PC-9 (cell line): ENCODE results near the gene ITGBL1. TPM values are rescaled to one million over a fixed set of nuclear protein-coding genes. Genes with fewer than 3 reads are reported as not detected.
A peak's percentile ranks its signal among the peaks of the same experiment; 100 is the strongest.

Experiments used
- BruUV-seq: library from RNA; stranded (reverse); fragments of 400-500 nt; replicated peaks from 2 replicates; lab custom pipeline; 2021; lab: Mats Ljungman, UMichigan
- CTCF ChIA-PET: fragments of 300-600 bp; sonication (Branson Sonifier 250); formaldehyde crosslinking; loops from one replicate; lab custom pipeline; 2022; ENCODE audit warnings: antibody characterized with exemption; lab: Charles Lee
- POLR2A ChIA-PET: fragments of 300-600 bp; sonication (Branson Sonifier 250); formaldehyde crosslinking; loops from one replicate; lab custom pipeline; 2022; ENCODE audit warnings: antibody characterized with exemption; ENCODE audit not compliant: unreplicated experiment; lab: Charles Lee
- DNase-seq, 2 experiments: peaks; one replicate each; pipeline versions ENCODE4 v3.0.0 to v3.0.0-alpha.2; 2015 to 2022; ENCODE audit warnings: mixed read lengths in 1 of 2
- H2AFZ ChIP-seq: fragments of 200-600 bp; sonication (generic); 2 replicates; pipeline ENCODE4 v1.8.1; 2017; ENCODE audit warnings: antibody characterized with exemption
- H3F3A ChIP-seq: fragments of 200-600 bp; sonication (generic); 2 replicates; pipeline ENCODE4 v1.8.1; 2017; ENCODE audit warnings: antibody characterized with exemption, mild to moderate bottlenecking, low read depth; ENCODE audit not compliant: insufficient read depth
- H3K27ac ChIP-seq: fragments of 200-600 bp; sonication (generic); 2 replicates; pipeline ENCODE4 v1.6.1; 2016; ENCODE audit warnings: mixed run types
- H3K27me3 ChIP-seq: fragments of 200-600 bp; sonication (generic); 2 replicates; pipeline ENCODE4 v1.6.1; 2016; ENCODE audit warnings: low read depth, mixed run types; ENCODE audit not compliant: insufficient read depth
- H3K36me3 ChIP-seq: fragments of 200-600 bp; sonication (generic); 2 replicates; pipeline ENCODE4 v1.6.1; 2016; ENCODE audit warnings: low read depth, mixed run types
- H3K4me1 ChIP-seq: fragments of 200-600 bp; sonication (generic); replicated peaks from 2 replicates; pipeline ENCODE4 v1.6.1; 2016; ENCODE audit warnings: mixed run types; ENCODE audit not compliant: insufficient read depth
- H3K4me2 ChIP-seq: fragments of 200-600 bp; sonication (generic); 2 replicates; pipeline ENCODE4 v1.6.1; 2017; ENCODE audit warnings: mixed run types
- H3K4me3 ChIP-seq: fragments of 200-600 bp; sonication (generic); 2 replicates; pipeline ENCODE4 v1.6.1; 2016; ENCODE audit warnings: mixed run types
- H3K79me2 ChIP-seq: fragments of 200-600 bp; sonication (generic); 2 replicates; pipeline ENCODE4 v1.6.1; 2017; ENCODE audit warnings: low read depth, mixed run types
- H3K9me2 ChIP-seq: fragments of 200-600 bp; sonication (generic); 2 replicates; pipeline ENCODE4 v1.8.1; 2017; ENCODE audit warnings: mild to moderate bottlenecking; ENCODE audit not compliant: insufficient read depth
- H3K9me3 ChIP-seq: fragments of 200-600 bp; sonication (generic); 2 replicates; pipeline ENCODE4 v1.8.1; 2016; ENCODE audit warnings: low read depth; ENCODE audit not compliant: insufficient read depth
- H4K20me1 ChIP-seq: fragments of 200-600 bp; sonication (generic); 2 replicates; pipeline ENCODE4 v1.8.1; 2017; ENCODE audit not compliant: insufficient read depth
- EZH2 ChIP-seq: fragments of 200-600 bp; sonication (generic); IDR thresholded peaks from 2 replicates; pipeline ENCODE4 v1.8.0; 2017; ENCODE audit warnings: antibody characterized with exemption, low read depth
- intact Hi-C: fragments of 100-400 bp; cut with micrococcal nuclease; formaldehyde crosslinking; loops from one replicate; pipeline ENCODE4 v1.10.0; 2022; ENCODE audit not compliant: unreplicated experiment
- total RNA-seq: library from RNA; stranded (reverse); gene quantifications from 2 replicates; pipeline ENCODE4 v1.2.3, GENCODE V29; 2021
- TF ChIP-seq, protein P1 (sequence below): fragments of 200-600 bp; sonication (generic); conservative IDR thresholded peaks from 2 replicates; pipeline ENCODE4 v1.6.1; 2017; ENCODE audit warnings: mixed run types, antibody characterized with exemption, mild to moderate bottlenecking, moderate library complexity

The ITGBL1 gene
- total RNA-seq, 1 experiment from 2014 or later = 52.5 TPM

GRCh38 chr13:101408992-101409656, 43.4 kb upstream of the ITGBL1 start:
- no peak overlapping the region for H3K4me2 ChIP-seq
- no peaks in the 10 kb centered on the region for H3F3A ChIP-seq
- no peaks in the 10 kb centered on the region for H3K27me3 ChIP-seq
- H2AFZ ChIP-seq = no peak overlapping the region
- peaks cover 56% of the 10 kb centered on the region for H3K79me2 ChIP-seq
- BruUV-seq = no TSS peak
- DNase-seq = no peak
- peaks cover 17% of the 10 kb centered on the region for H3K4me1 ChIP-seq
- no peaks in the 10 kb centered on the region for H3K9me3 ChIP-seq
- H3K9me2 ChIP-seq = no peaks in the 10 kb centered on the region
- CTCF ChIA-PET = no interaction called here
- H3K4me3 ChIP-seq = no peak overlapping the region
- no peak for TF ChIP-seq EZH2
- TF ChIP-seq, protein P1, sequence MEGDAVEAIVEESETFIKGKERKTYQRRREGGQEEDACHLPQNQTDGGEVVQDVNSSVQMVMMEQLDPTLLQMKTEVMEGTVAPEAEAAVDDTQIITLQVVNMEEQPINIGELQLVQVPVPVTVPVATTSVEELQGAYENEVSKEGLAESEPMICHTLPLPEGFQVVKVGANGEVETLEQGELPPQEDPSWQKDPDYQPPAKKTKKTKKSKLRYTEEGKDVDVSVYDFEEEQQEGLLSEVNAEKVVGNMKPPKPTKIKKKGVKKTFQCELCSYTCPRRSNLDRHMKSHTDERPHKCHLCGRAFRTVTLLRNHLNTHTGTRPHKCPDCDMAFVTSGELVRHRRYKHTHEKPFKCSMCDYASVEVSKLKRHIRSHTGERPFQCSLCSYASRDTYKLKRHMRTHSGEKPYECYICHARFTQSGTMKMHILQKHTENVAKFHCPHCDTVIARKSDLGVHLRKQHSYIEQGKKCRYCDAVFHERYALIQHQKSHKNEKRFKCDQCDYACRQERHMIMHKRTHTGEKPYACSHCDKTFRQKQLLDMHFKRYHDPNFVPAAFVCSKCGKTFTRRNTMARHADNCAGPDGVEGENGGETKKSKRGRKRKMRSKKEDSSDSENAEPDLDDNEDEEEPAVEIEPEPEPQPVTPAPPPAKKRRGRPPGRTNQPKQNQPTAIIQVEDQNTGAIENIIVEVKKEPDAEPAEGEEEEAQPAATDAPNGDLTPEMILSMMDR = no peak
- no peaks in the 10 kb centered on the region for H4K20me1 ChIP-seq
- H3K36me3 ChIP-seq = no peaks in the 10 kb centered on the region
- POLR2A ChIA-PET = no interaction called here
- no peak overlapping the region for H3K27ac ChIP-seq
- intact Hi-C loops = no loop called here

DNA sequence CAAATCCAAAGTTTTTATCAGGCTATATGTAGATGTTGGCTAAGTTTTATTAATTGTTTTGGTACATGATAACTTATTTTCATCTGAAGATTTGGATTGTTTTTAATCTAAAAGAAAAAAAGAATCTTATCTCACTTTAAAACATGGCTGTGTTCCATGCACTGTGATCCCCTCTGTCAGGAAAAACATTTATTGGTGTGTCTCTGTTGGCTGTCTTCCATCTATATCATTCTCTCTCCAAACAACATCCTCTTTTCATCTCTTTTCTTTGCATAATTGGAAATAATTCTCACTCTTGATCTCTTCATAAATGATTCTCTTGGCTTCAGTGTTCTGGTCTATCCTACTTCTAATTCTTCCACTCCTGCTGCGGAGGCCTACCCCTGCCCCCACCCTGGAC, 40.4 kb upstream of the ITGBL1 start:
- no peaks in the 10 kb centered on the region for H4K20me1 ChIP-seq
- H3K27me3 ChIP-seq = no peaks in the 10 kb centered on the region
- POLR2A ChIA-PET = no interaction called here
- no TSS peak for BruUV-seq
- TF ChIP-seq, protein P1 = no peak
- no peak for TF ChIP-seq EZH2
- no peaks in the 10 kb centered on the region for H3K36me3 ChIP-seq
- peaks cover 54% of the 10 kb centered on the region for H3K79me2 ChIP-seq
- intact Hi-C loops = loop anchor here (10.0 kb wide), 1 partner anchor 343 kb away; no protein-coding TSS in a partner anchor
- H3K4me2 ChIP-seq = no peak overlapping the region
- H3K4me3 ChIP-seq = no peak overlapping the region
- peaks cover 23% of the 10 kb centered on the region for H3K4me1 ChIP-seq
- H3K9me3 ChIP-seq = no peaks in the 10 kb centered on the region
- H3K27ac ChIP-seq = no peak overlapping the region
- H2AFZ ChIP-seq = no peak overlapping the region
- DNase-seq = no peak
- peaks cover 6% of the 10 kb centered on the region for H3F3A ChIP-seq
- CTCF ChIA-PET = no interaction called here
- no peaks in the 10 kb centered on the region for H3K9me2 ChIP-seq

DNA sequence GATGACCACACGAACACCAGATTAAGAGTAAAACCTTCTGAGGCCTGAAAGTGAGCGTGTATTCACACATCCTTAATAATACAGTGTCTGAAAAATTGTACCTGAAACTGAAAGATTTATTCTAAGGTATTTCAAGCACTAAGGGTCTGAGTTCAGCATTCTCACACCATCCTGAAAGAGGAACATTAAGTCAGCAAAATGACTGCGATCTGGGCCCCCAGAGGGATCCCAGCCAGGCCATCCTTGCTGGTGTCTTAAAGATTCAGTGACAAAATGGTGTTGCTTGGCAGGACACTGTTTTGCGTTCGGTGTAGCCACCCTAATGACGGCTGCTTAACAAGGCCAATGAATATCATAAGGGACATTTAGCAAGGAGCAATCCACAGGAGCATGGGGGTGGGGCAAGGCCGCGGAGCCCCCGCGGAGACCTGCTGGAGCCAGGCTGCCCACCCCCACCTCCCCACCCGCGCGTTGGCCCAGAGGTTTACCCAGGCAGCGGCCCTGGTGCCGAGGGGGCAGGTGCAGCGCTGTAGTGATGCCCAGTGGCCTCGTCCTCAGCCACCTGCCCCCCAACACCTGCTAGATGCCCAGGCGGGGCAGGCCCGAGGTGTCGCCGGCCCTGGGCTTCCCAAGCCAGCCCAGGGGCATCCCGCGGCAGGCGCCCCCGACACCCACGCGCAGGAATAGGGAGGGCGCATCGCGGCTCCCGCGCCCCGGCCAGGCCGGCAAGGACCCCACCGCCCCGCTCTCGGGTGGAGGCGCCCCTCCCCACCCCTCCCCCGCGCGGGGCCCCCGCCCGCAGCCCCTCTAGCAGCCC, 36.9 kb upstream of the ITGBL1 start:
- no peak for TF ChIP-seq EZH2
- TF ChIP-seq, protein P1 = no peak
- POLR2A ChIA-PET = no interaction called here
- no peaks in the 10 kb centered on the region for H3K27me3 ChIP-seq
- H3K4me2 ChIP-seq = peak overlapping the region; percentile 91
- H3K4me1 ChIP-seq = peaks cover 33% of the 10 kb centered on the region
- H4K20me1 ChIP-seq = no peaks in the 10 kb centered on the region
- intact Hi-C loops = loop anchor here (2.0 to 10.0 kb wide), 2 partner anchors 39 to 339 kb away; no protein-coding TSS in a partner anchor
- peaks cover 16% of the 10 kb centered on the region for H3F3A ChIP-seq
- DNase-seq = peak in 1 of 2 experiments; percentile 36
- no peaks in the 10 kb centered on the region for H3K36me3 ChIP-seq
- peak overlapping the region; percentile 88 for H3K4me3 ChIP-seq
- peaks cover 47% of the 10 kb centered on the region for H3K79me2 ChIP-seq
- H2AFZ ChIP-seq = peak overlapping the region; percentile 82
- CTCF ChIA-PET = no interaction called here
- H3K9me2 ChIP-seq = no peaks in the 10 kb centered on the region
- BruUV-seq = no TSS peak
- H3K27ac ChIP-seq = peak overlapping the region; percentile 89
- H3K9me3 ChIP-seq = no peaks in the 10 kb centered on the region
